Transverse colon (tissue), 4 donors: ENCODE data around the gene TMEM208. TPM values are rescaled to one million over a fixed set of nuclear protein-coding genes. Genes with fewer than 3 reads are reported as not detected.

Experiments
- DNase-seq: peaks from one replicate; pipeline ENCODE4 v3.0.0-alpha.2; 2019
- H3K27ac ChIP-seq, 4 donors: fragments of 200-600 bp; sonication (generic); 2 replicates each; pipeline ENCODE4 v1.5.1; 2016 to 2018; ENCODE audit warnings: inconsistent platforms in 4 of 4
- H3K27me3 ChIP-seq: fragments of 200-600 bp; sonication (generic); 2 replicates; pipeline ENCODE4 v1.5.1; 2017; ENCODE audit warnings: inconsistent platforms
- H3K36me3 ChIP-seq, 4 donors: fragments of 200-600 bp; sonication (generic); 2 replicates each; pipeline ENCODE4 v1.5.1; 2017 to 2019; ENCODE audit warnings: inconsistent platforms in 4 of 4
- H3K4me1 ChIP-seq, 4 donors: fragments of 200-600 bp; sonication (generic); 2 replicates each; pipeline ENCODE4 v1.5.1; 2017 to 2020; ENCODE audit warnings: inconsistent platforms in 4 of 4
- H3K4me3 ChIP-seq, 4 donors: fragments of 200-600 bp; sonication (generic); 1 replicate in 1 of 4; 2 replicates in 3 of 4; pipeline versions ENCODE4 v1.5.1 to v1.6.1; 2017 to 2019; ENCODE audit warnings: inconsistent platforms in 4 of 4
- H3K9me3 ChIP-seq, 2 donors: fragments of 200-600 bp; sonication (generic); 2 replicates each; pipeline ENCODE4 v1.5.1; 2017 to 2019; ENCODE audit warnings: inconsistent platforms in 2 of 2
- CTCF ChIP-seq, 5 experiments: fragments of 200-600 bp in 3 of 5; fragments of 450-650 bp in 2 of 5; sonication (generic) in 3 of 5; IDR thresholded peaks; 1 replicate in 2 of 5; 2 replicates in 3 of 5; pipeline ENCODE4 v1.5.1; 2016 to 2017; ENCODE audit warnings: antibody characterized with exemption in 5 of 5, inconsistent platforms in 3 of 5, mild to moderate bottlenecking in 2 of 5, moderate library complexity in 1 of 5
- EP300 ChIP-seq: sonication (generic); formaldehyde crosslinking; IDR thresholded peaks from one replicate; pipeline ENCODE4 v1.6.1; 2017; ENCODE audit warnings: antibody characterized with exemption, low read depth
- POLR2A ChIP-seq: fragments of 450-650 bp; IDR thresholded peaks from one replicate; pipeline ENCODE4 v1.6.1; 2016; ENCODE audit warnings: antibody characterized with exemption, mild to moderate bottlenecking, moderate library complexity
- POLR2AphosphoS5 ChIP-seq, 3 donors: sonication (generic); formaldehyde crosslinking; IDR thresholded peaks; one replicate each; pipeline ENCODE4 v1.6.1; 2016; ENCODE audit warnings: antibody characterized with exemption in 3 of 3
- WGBS, 2 donors: methylation state at CpG; one replicate each; pipeline ENCODE4 v1.1.5; 2018; ENCODE audit warnings: low coverage in 1 of 2; 5-methylcytosine and 5-hydroxymethylcytosine counted together
- in situ Hi-C, 4 donors: fragments of 200-750 bp; cut with MboI; loops; one replicate each; pipeline versions ENCODE4 v1.15.0 to v1.15.1; 2017; ENCODE audit warnings: low sequenced_read_pairs in 3 of 4, low pct_ligation_motif_present in 1 of 4, low pct_unique_long_range_greater_than_20kb in 1 of 4
- intact Hi-C: fragments of 100-400 bp; cut with DNase I; formaldehyde crosslinking; loops from one replicate; pipeline ENCODE4 v1.15.1; 2023; ENCODE audit warnings: low total_unique reads
- total RNA-seq, 4 donors: library from RNA; depleted of rRNA; stranded (reverse); fragments of >200 nt; gene quantifications; one replicate each; pipeline ENCODE4 v1.1.0, GENCODE V29; 2016

TMEM208 gene
- total RNA-seq, 4 donors from 2014 or later: 29.5 to 50.2 (median 39.3) TPM; not detected in 1

DNA sequence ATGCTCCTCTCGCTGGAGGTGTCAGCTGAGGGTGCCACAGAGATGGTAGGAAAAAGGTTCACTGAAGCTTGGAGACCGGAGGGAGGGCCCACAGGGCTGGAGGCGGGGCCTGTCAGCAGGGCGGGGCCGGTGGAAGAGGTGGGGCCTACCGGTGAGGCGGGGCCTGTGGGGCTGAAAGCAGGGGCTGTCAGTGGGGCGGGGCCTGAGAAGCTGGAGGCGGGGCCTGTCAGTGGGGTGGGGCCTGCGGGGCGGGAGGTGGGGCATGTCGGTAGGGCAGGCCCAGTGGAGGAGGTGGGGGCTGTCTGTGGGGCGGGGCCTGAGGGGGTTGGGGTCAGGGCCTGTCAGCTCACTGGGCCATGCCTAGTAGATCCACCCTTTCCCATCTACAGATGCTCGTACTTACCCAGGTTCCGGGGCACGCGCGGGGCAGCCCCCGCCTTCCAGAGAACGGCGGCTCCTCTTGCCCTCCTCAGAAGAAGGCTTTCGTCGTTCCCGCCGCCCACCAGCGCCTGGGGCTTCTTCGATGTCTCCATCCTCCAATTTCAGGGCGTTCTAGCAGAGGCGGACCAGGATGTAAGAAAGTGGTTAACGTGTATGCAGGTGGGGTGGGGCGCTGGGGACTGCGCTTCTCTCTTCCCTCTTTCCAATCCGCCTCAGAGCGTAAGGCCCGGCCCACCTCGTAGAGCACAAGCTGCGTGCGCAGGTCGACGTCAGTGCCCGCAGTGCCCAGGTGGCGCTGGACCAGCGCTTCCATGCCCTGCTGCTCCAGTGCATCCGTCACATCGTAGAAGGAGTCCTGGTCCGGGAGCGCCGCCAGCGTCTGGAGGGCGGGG lies 9.8 kb downstream of the TMEM208 start:
- DNase-seq: peak; percentile 41
- Histone ChIP-seq H3K9me3 (no peaks in the 10 kb centered on the region), H3K27me3 (no peaks in the 10 kb centered on the region), H3K4me3 (no peak overlapping the region), H3K27ac (no peak overlapping the region), H3K36me3 (peaks cover 0 to 26% (median 10%) of the 10 kb centered on the region in 4 donors), H3K4me1 (peaks cover 10 to 18% (median 18%) of the 10 kb centered on the region in 4 donors)
- intact Hi-C loops (no loop called here), in situ Hi-C loops (no loop called here)
- WGBS, 2 donors: 88 to 96% methylated on average over 5 to 50 of the region's 50 CpGs
- no peak for TF ChIP-seq POLR2A
- TF ChIP-seq POLR2AphosphoS5 (IDR thresholded peaks at IDR 0.05): no peak
- TF ChIP-seq CTCF (IDR thresholded peaks at IDR 0.05): no peak
- TF ChIP-seq EP300: no peak

DNA sequence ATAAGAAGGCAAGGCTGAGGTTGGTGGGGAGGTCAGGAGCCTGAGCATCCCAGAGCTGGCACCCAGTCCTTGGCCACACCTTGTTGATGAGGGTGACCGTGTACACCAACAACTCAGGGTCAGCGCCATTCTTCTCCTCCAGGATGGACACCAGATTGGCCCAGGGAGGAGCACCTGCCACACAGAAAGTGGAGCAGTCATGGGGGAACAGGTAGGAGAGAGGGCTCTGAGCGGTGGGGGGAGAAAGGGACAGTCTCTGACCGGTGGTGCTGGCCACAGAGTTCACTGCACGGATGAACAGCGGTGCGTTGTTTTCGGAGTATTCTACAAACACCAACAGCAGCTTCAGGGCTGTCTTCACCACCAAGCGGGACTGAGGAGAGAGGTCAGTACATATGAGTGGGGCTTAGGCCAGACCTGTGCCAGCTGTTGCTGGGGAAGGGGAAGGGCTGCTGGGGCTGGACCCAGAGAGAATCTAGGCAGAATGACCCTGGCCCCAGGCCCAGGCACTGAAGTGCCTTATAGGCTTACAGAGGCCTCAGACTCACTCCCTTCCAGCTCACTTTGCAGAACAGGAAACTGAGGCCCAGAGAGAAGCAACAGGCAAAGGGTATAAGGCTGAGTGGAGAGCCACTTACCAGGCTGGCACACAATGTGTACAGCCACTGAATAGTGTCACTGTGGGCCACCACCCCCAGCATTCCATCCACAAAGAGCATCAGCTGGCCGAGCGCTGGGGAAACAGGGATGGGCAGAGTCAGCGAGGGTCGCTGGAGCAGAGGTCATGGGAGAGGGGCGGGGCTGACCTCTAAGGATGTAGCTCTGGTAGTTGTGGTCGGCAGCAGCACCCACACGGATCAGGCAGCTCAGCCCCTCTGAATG lies 10.7 kb downstream of the TMEM208 start:
- no peaks in the 10 kb centered on the region for H3K27me3 ChIP-seq
- in situ Hi-C loops (no loop called here), intact Hi-C loops (no loop called here)
- peaks cover 14 to 27% (median 26%) of the 10 kb centered on the region in 4 donors for H3K4me1 ChIP-seq
- no peak overlapping the region for H3K27ac ChIP-seq
- 87% methylated on average over 16 of the region's 16 CpGs; no CpG with 5 or more reads in 1 of the 2 donors for WGBS, 2 donors
- TF ChIP-seq CTCF (IDR thresholded peaks at IDR 0.05) (no peak), POLR2A (no peak), POLR2AphosphoS5 (IDR thresholded peaks at IDR 0.05) (no peak), EP300 (no peak)
- H3K9me3 ChIP-seq: no peaks in the 10 kb centered on the region
- peaks cover 0 to 26% (median 10%) of the 10 kb centered on the region in 4 donors for H3K36me3 ChIP-seq
- no peak overlapping the region for H3K4me3 ChIP-seq
- no peak for DNase-seq

DNA sequence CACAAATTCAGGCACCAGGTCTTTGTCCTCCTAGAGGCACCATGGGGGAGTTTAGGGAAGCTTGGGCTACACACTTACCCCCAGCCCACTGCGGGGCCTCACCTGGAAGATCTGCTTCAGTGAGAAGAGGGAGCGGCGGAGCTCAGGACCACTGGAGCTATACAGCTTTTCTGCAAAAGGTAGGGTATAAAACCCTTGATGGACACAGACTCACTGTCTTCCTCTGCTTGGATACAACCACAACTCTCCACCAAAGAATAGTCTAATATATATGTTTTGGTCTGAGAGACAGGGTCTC lies 11.3 kb downstream of the TMEM208 start:
- 97% methylated on average over 3 of the region's 3 CpGs; no CpG with 5 or more reads in 1 of the 2 donors for WGBS, 2 donors
- H3K27me3 ChIP-seq: no peaks in the 10 kb centered on the region
- peaks cover 0 to 26% (median 10%) of the 10 kb centered on the region in 4 donors for H3K36me3 ChIP-seq
- intact Hi-C loops: no loop called here
- H3K4me1 ChIP-seq: peaks cover 14 to 31% (median 28%) of the 10 kb centered on the region in 4 donors
- TF ChIP-seq POLR2AphosphoS5 (IDR thresholded peaks at IDR 0.05): no peak
- no peak for TF ChIP-seq EP300
- no peak for TF ChIP-seq POLR2A
- no peak for TF ChIP-seq CTCF (IDR thresholded peaks at IDR 0.05)
- H3K27ac ChIP-seq: no peak overlapping the region
- in situ Hi-C loops: no loop called here
- H3K9me3 ChIP-seq: no peaks in the 10 kb centered on the region
- no peak for DNase-seq
- H3K4me3 ChIP-seq: no peak overlapping the region

GRCh38 chr16:67238806-67239470 lies 12.0 kb downstream of the TMEM208 start:
- H3K4me3 ChIP-seq: no peak overlapping the region
- no peaks in the 10 kb centered on the region for H3K27me3 ChIP-seq
- no peak overlapping the region for H3K27ac ChIP-seq
- no peak for TF ChIP-seq POLR2AphosphoS5 (IDR thresholded peaks at IDR 0.05)
- no peaks in the 10 kb centered on the region for H3K9me3 ChIP-seq
- intact Hi-C loops: no loop called here
- peaks cover 16 to 38% (median 33%) of the 10 kb centered on the region in 4 donors for H3K4me1 ChIP-seq
- no peak for DNase-seq
- WGBS, 2 donors: 90% methylated on average over 9 of the region's 9 CpGs; no CpG with 5 or more reads in 1 of the 2 donors
- peaks cover 0 to 26% (median 10%) of the 10 kb centered on the region in 4 donors for H3K36me3 ChIP-seq
- in situ Hi-C loops: no loop called here
